ENCODE data around the gene RAMP2.

DNA sequence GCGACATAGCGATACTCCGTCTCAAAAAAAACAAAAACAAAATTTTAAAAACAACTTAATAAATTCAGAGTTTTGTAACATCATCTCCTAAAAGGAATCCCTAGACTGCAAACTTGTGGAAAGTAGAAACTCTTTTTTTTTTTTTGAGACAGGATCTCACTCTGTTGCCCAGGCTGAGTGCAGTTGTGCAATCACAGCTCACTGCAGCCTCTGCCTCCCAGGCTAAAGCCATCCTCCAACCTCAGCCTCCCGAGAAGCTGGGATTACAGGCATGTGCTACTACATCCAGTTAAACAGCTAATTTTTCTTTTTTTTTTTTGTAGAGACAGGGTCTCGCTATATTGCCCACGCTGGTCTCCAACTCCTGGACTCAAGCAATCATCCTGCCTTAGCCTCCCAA, 35.9 kb upstream of the RAMP2 start:
- TF ChIP-seq YY1 (IDR thresholded peaks at IDR 0.05; ENCODE audit: insufficient read depth, insufficient read length) (no peak), ZNF274 (IDR thresholded peaks at IDR 0.05; ENCODE audit: low read depth, low read length) (no peak), SUZ12 (IDR thresholded peaks at IDR 0.05; ENCODE audit: extremely low read depth, insufficient read depth, insufficient read length) (no peak)

Data from NT2/D1 (cell line).